Measurements from ENCODE around the gene UBE2O. TPM values are rescaled to one million over a fixed set of nuclear protein-coding genes. Genes with fewer than 3 reads are reported as not detected.

The UBE2O gene
- total and polyA plus RNA-seq, 2 donors from 2014 or later, result 5.5 to 21.3 TPM

DNA sequence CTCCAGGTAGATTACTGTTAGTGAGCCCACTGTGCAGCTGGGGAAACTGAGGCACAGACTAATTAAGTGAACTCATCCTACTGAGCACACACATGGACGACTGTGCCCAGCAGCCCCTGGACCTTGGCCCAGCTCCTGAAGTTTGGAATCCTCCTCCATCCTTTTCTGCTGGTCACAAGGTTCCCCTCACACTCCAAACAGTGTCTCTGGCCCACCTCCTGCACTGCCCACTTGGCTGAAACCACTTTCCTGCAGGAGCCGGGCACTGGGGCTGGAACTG is 44.7 kb upstream of the UBE2O start:
- intact Hi-C loops (cut with DNase I), result no loop called here
- H3K27ac ChIP-seq (ENCODE audit: low read depth in 2 of 2, low read length in 2 of 2), result peak overlapping the region; percentile 62 to 89
- no peaks in the 10 kb centered on the region for H3K9me3 ChIP-seq (ENCODE audit: control insufficient read depth in 2 of 3, insufficient read depth in 1 of 3, low read length in 3 of 3)
- FAIRE-seq (no peak), DNase-seq (no peak)
- peak overlapping the region in 1 of 3 donors; percentile 53 for H3K9ac ChIP-seq (ENCODE audit: low read length in 3 of 3)
- H3K4me3 ChIP-seq (ENCODE audit: low read length in 3 of 3), result no peak overlapping the region
- no peaks in the 10 kb centered on the region for H3K27me3 ChIP-seq (ENCODE audit: control insufficient read depth, insufficient read depth, low read length)
- H3K36me3 ChIP-seq (ENCODE audit: control insufficient read depth in 2 of 3, insufficient read depth in 3 of 3, low read length in 3 of 3), result no peaks in the 10 kb centered on the region
- TF ChIP-seq, protein P1, sequence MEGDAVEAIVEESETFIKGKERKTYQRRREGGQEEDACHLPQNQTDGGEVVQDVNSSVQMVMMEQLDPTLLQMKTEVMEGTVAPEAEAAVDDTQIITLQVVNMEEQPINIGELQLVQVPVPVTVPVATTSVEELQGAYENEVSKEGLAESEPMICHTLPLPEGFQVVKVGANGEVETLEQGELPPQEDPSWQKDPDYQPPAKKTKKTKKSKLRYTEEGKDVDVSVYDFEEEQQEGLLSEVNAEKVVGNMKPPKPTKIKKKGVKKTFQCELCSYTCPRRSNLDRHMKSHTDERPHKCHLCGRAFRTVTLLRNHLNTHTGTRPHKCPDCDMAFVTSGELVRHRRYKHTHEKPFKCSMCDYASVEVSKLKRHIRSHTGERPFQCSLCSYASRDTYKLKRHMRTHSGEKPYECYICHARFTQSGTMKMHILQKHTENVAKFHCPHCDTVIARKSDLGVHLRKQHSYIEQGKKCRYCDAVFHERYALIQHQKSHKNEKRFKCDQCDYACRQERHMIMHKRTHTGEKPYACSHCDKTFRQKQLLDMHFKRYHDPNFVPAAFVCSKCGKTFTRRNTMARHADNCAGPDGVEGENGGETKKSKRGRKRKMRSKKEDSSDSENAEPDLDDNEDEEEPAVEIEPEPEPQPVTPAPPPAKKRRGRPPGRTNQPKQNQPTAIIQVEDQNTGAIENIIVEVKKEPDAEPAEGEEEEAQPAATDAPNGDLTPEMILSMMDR (IDR thresholded peaks at IDR 0.05; ENCODE audit: borderline replicate concordance, extremely low read depth, insufficient read depth), result no peak
- peaks cover 0 to 49% (median 24%) of the 10 kb centered on the region in 3 donors for H3K4me1 ChIP-seq (ENCODE audit: control insufficient read depth in 2 of 3, insufficient read depth in 2 of 3, low read depth in 1 of 3, low read length in 3 of 3)

DNA sequence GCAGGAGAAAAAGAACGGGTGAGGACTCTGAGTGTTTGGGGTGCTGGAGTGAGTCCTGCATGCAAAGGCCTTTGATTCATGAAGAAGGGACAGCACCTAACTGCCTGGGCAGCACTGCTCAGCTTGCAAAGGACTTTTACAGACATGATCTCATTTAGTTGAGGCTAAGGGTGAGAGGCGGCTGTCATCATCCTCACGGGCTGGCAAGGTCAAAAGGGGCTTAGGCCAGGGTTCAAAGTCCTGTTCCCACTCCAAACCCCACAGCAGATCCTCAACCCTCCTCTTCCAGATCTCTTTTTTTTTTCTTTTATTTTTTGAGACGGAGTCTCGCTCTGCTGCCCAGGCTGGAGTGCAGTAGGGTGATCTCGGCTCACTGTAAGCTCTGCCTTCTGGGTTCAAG is 43.5 kb upstream of the UBE2O start:
- Histone ChIP-seq H3K36me3 (ENCODE audit: control insufficient read depth in 2 of 3, insufficient read depth in 3 of 3, low read length in 3 of 3) (no peaks in the 10 kb centered on the region), H3K27me3 (ENCODE audit: control insufficient read depth, insufficient read depth, low read length) (no peaks in the 10 kb centered on the region), H3K9me3 (ENCODE audit: control insufficient read depth in 2 of 3, insufficient read depth in 1 of 3, low read length in 3 of 3) (no peaks in the 10 kb centered on the region), H3K27ac (ENCODE audit: low read depth in 2 of 2, low read length in 2 of 2) (no peak overlapping the region), H3K9ac (ENCODE audit: low read length in 3 of 3) (no peak overlapping the region), H3K4me1 (ENCODE audit: control insufficient read depth in 2 of 3, insufficient read depth in 2 of 3, low read depth in 1 of 3, low read length in 3 of 3) (peaks cover 0 to 45% (median 24%) of the 10 kb centered on the region in 3 donors), H3K4me3 (ENCODE audit: low read length in 3 of 3) (no peak overlapping the region)
- TF ChIP-seq, protein P1 (IDR thresholded peaks at IDR 0.05; ENCODE audit: borderline replicate concordance, extremely low read depth, insufficient read depth), result no peak
- DNase-seq (no peak), FAIRE-seq (no peak)
- intact Hi-C loops (cut with DNase I), result no loop called here

DNA sequence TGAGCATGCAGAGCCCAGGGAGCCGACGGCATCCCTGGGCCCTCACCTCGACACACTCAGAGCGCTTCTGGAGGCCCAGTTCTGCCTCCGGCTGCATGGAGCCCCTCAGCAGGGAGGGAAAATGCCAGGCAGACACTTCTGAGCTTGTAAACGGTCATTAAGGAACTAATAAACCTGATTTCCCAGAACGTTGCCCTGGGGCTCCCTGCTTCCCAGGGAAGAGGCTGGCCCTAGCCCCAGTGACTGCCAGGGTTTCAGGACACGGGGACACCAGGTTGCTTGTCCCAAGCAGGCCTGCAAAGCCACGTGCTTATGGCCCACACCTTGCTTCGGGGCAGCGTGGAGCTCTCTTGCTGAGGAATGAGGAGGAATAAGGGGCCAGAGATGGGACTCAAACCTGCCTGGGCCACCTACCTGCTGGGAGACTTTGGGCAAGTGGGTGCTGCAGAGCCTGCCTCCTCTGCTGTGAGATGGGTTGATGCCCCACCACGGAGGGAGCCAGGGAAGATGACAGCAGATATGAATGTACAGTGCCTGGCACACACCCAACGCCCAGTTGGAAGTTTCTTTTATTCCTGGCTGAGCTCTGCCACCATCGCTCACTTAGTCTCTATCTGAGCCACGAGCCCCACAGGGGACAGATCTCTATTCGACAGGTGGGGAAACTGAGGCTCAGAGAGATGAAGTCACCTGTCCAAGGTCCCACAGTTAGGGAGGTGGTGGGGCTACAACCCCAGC is 42.9 kb upstream of the UBE2O start:
- FAIRE-seq (no peak), DNase-seq (no peak)
- Histone ChIP-seq H3K4me1 (ENCODE audit: control insufficient read depth in 2 of 3, insufficient read depth in 2 of 3, low read depth in 1 of 3, low read length in 3 of 3) (peaks cover 0 to 45% (median 24%) of the 10 kb centered on the region in 3 donors), H3K27ac (ENCODE audit: low read depth in 2 of 2, low read length in 2 of 2) (no peak overlapping the region), H3K27me3 (ENCODE audit: control insufficient read depth, insufficient read depth, low read length) (no peaks in the 10 kb centered on the region), H3K9me3 (ENCODE audit: control insufficient read depth in 2 of 3, insufficient read depth in 1 of 3, low read length in 3 of 3) (no peaks in the 10 kb centered on the region), H3K4me3 (ENCODE audit: low read length in 3 of 3) (no peak overlapping the region), H3K9ac (ENCODE audit: low read length in 3 of 3) (no peak overlapping the region), H3K36me3 (ENCODE audit: control insufficient read depth in 2 of 3, insufficient read depth in 3 of 3, low read length in 3 of 3) (no peaks in the 10 kb centered on the region)
- intact Hi-C loops (cut with DNase I), result no loop called here
- TF ChIP-seq, protein P1 (IDR thresholded peaks at IDR 0.05; ENCODE audit: borderline replicate concordance, extremely low read depth, insufficient read depth), result no peak

All from kidney (tissue), 14 donors.